ENCODE results near the gene SF1.

The SF1 gene

GRCh38 chr11:64753380-64754123, 24.8 kb downstream of the SF1 start:
- POLR2A ChIA-PET, result no interaction called here
- TF ChIP-seq SP1 (IDR thresholded peaks at IDR 0.05) (no peak), TARDBP (IDR thresholded peaks at IDR 0.05) (no peak), FOXM1 (IDR thresholded peaks at IDR 0.05; ENCODE audit: borderline replicate concordance) (no peak), ELF4 (IDR thresholded peaks at IDR 0.05) (no peak)
- DNase-seq (ENCODE audit: extremely low spot score), result no peak
- CTCF ChIA-PET, result interaction anchor here (0.7 kb wide), 1 partner anchor 28 kb away, joined by 3 read pairs; no protein-coding TSS in a partner anchor

- ChIA-PET POLR2A (no interaction called here), CTCF (interaction anchor here (0.6 kb wide), 1 partner anchor 27 kb away, joined by 3 read pairs; no protein-coding TSS in a partner anchor)
- TF ChIP-seq SUZ12 (IDR thresholded peaks at IDR 0.05), result no peak
- TF ChIP-seq FOXK2 (IDR thresholded peaks at IDR 0.05), result no peak
- TF ChIP-seq FOXM1 (IDR thresholded peaks at IDR 0.05; ENCODE audit: borderline replicate concordance), result no peak
- no peak for TF ChIP-seq LEF1 (IDR thresholded peaks at IDR 0.05; ENCODE audit: borderline replicate concordance)
- no peak for TF ChIP-seq NFRKB (IDR thresholded peaks at IDR 0.05)
- TF ChIP-seq L3MBTL2 (conservative IDR thresholded peaks at IDR 0.05), result no peak
- no peak for TF ChIP-seq ELF4 (IDR thresholded peaks at IDR 0.05)
- no peak for TF ChIP-seq FOXA1 (IDR thresholded peaks at IDR 0.05)
- TF ChIP-seq HDGF (IDR thresholded peaks at IDR 0.05; ENCODE audit: borderline replicate concordance), result no peak
- no peak for TF ChIP-seq CTBP1 (IDR thresholded peaks at IDR 0.05; ENCODE audit: borderline replicate concordance)
- TF ChIP-seq TARDBP (IDR thresholded peaks at IDR 0.05), result no peak
- no peak for TF ChIP-seq SP1 (IDR thresholded peaks at IDR 0.05)
- no peak for TF ChIP-seq ZNF384 (IDR thresholded peaks at IDR 0.05)
- no peak for TF ChIP-seq BHLHE40 (IDR thresholded peaks at IDR 0.05; ENCODE audit: borderline replicate concordance)
- TF ChIP-seq PKNOX1 (IDR thresholded peaks at IDR 0.05), result no peak
- no peak for DNase-seq (ENCODE audit: extremely low spot score)
Measured at GRCh38 chr11:64753019-64753379, 25.3 kb downstream of the SF1 start.

GRCh38 chr11:64752175-64752970, 26.0 kb downstream of the SF1 start:
- no peak for TF ChIP-seq SUZ12 (IDR thresholded peaks at IDR 0.05)
- TF ChIP-seq ELF4 (IDR thresholded peaks at IDR 0.05), result no peak
- no peak for TF ChIP-seq SP1 (IDR thresholded peaks at IDR 0.05)
- no peak for TF ChIP-seq PKNOX1 (IDR thresholded peaks at IDR 0.05)
- no peak for TF ChIP-seq FOXA1 (IDR thresholded peaks at IDR 0.05)
- no peak for TF ChIP-seq ZNF384 (IDR thresholded peaks at IDR 0.05)
- no peak for TF ChIP-seq HDGF (IDR thresholded peaks at IDR 0.05; ENCODE audit: borderline replicate concordance)
- TF ChIP-seq FOXM1 (IDR thresholded peaks at IDR 0.05; ENCODE audit: borderline replicate concordance), result no peak
- TF ChIP-seq TARDBP (IDR thresholded peaks at IDR 0.05), result no peak
- no peak for TF ChIP-seq ARNT (IDR thresholded peaks at IDR 0.05)
- TF ChIP-seq CTBP1 (IDR thresholded peaks at IDR 0.05; ENCODE audit: borderline replicate concordance), result no peak
- no peak for TF ChIP-seq LEF1 (IDR thresholded peaks at IDR 0.05; ENCODE audit: borderline replicate concordance)
- TF ChIP-seq FOXK2 (IDR thresholded peaks at IDR 0.05), result no peak
- TF ChIP-seq L3MBTL2 (conservative IDR thresholded peaks at IDR 0.05), result no peak
- no peak for TF ChIP-seq BHLHE40 (IDR thresholded peaks at IDR 0.05; ENCODE audit: borderline replicate concordance)
- no peak for TF ChIP-seq NFRKB (IDR thresholded peaks at IDR 0.05)
- no peak for DNase-seq (ENCODE audit: extremely low spot score)
- ChIA-PET POLR2A (no interaction called here), CTCF (interaction anchor here (0.6 kb wide), 1 partner anchor 27 kb away, joined by 3 read pairs; no protein-coding TSS in a partner anchor)

- POLR2A ChIA-PET, result no interaction called here
- no peak for TF ChIP-seq FOXK2 (IDR thresholded peaks at IDR 0.05)
- TF ChIP-seq SP1 (IDR thresholded peaks at IDR 0.05), result no peak
- no peak for TF ChIP-seq LEF1 (IDR thresholded peaks at IDR 0.05; ENCODE audit: borderline replicate concordance)
- no peak for TF ChIP-seq PKNOX1 (IDR thresholded peaks at IDR 0.05)
- DNase-seq (ENCODE audit: extremely low spot score), result no peak
- CTCF ChIA-PET, result no interaction called here
Measured at GRCh38 chr11:64751580-64751979, 26.8 kb downstream of the SF1 start.

- TF ChIP-seq BHLHE40 (IDR thresholded peaks at IDR 0.05; ENCODE audit: borderline replicate concordance) (no peak), LEF1 (IDR thresholded peaks at IDR 0.05; ENCODE audit: borderline replicate concordance) (no peak), TARDBP (IDR thresholded peaks at IDR 0.05) (no peak), L3MBTL2 (conservative IDR thresholded peaks at IDR 0.05) (no peak), ELF4 (IDR thresholded peaks at IDR 0.05) (no peak), ZNF384 (IDR thresholded peaks at IDR 0.05) (no peak), CTBP1 (IDR thresholded peaks at IDR 0.05; ENCODE audit: borderline replicate concordance) (no peak), NFRKB (IDR thresholded peaks at IDR 0.05) (no peak), HDGF (IDR thresholded peaks at IDR 0.05; ENCODE audit: borderline replicate concordance) (no peak), FOXM1 (IDR thresholded peaks at IDR 0.05; ENCODE audit: borderline replicate concordance) (no peak), PKNOX1 (IDR thresholded peaks at IDR 0.05) (no peak), SP1 (IDR thresholded peaks at IDR 0.05) (no peak), ARNT (IDR thresholded peaks at IDR 0.05) (no peak), FOXK2 (IDR thresholded peaks at IDR 0.05) (no peak), SUZ12 (IDR thresholded peaks at IDR 0.05) (no peak), FOXA1 (IDR thresholded peaks at IDR 0.05) (no peak)
- CTCF ChIA-PET, result no interaction called here
- DNase-seq (ENCODE audit: extremely low spot score), result no peak
- POLR2A ChIA-PET, result no interaction called here
Measured at GRCh38 chr11:64751136-64751535, 27.2 kb downstream of the SF1 start.
